PFSK-1 (cell line): ENCODE measurements around the gene FBXL7.

Experiments used
- FOXP2 ChIP-seq: optimal IDR thresholded peaks from 2 replicates; pipeline ENCODE3; 2011; ENCODE audit warnings: borderline replicate concordance, control low read depth, inconsistent platforms; ENCODE audit not compliant: insufficient read depth; ENCODE audit errors: extremely low read length, extremely low read depth
- POLR2AphosphoS5 ChIP-seq: IDR thresholded peaks from 2 replicates; pipeline ENCODE4 v1.6.1; 2012; ENCODE audit warnings: low read depth, mild to moderate bottlenecking, control low read depth, low read length, moderate library complexity
- REST ChIP-seq, 2 experiments: IDR thresholded peaks; 2 replicates each; pipeline versions ENCODE4 v1.6.1 to v1.8.0; 2011 to 2012; ENCODE audit warnings: low read depth in 2 of 2, low read length in 2 of 2, control low read depth in 1 of 2, inconsistent platforms in 1 of 2, mild to moderate bottlenecking in 1 of 2, moderate library complexity in 1 of 2; ENCODE audit not compliant: insufficient read depth in 1 of 2
- SIN3A ChIP-seq: IDR thresholded peaks from 2 replicates; pipeline ENCODE4 v1.6.1; 2012; ENCODE audit warnings: mild to moderate bottlenecking, low read length, moderate library complexity, borderline replicate concordance; ENCODE audit not compliant: insufficient read depth
- TAF1 ChIP-seq: IDR thresholded peaks from 2 replicates; pipeline ENCODE4 v1.6.1; 2012; ENCODE audit warnings: low read length, control low read depth, borderline replicate concordance; ENCODE audit not compliant: insufficient read depth

The FBXL7 gene

GRCh38 chr5:15827741-15828140 is 327.8 kb downstream of the FBXL7 start:
- TF ChIP-seq SIN3A (no peak), TAF1 (no peak), REST (IDR thresholded peaks at IDR 0.05; ENCODE audit: insufficient read depth in 1 of 2, low read depth in 2 of 2, low read length in 2 of 2) (no peak), POLR2AphosphoS5 (no peak), FOXP2 (no peak)

- TF ChIP-seq POLR2AphosphoS5 (no peak), SIN3A (no peak), TAF1 (no peak), REST (IDR thresholded peaks at IDR 0.05; ENCODE audit: insufficient read depth in 1 of 2, low read depth in 2 of 2, low read length in 2 of 2) (no peak), FOXP2 (no peak)
Observed at GRCh38 chr5:15831408-15831807, 331.4 kb downstream of the FBXL7 start.

DNA sequence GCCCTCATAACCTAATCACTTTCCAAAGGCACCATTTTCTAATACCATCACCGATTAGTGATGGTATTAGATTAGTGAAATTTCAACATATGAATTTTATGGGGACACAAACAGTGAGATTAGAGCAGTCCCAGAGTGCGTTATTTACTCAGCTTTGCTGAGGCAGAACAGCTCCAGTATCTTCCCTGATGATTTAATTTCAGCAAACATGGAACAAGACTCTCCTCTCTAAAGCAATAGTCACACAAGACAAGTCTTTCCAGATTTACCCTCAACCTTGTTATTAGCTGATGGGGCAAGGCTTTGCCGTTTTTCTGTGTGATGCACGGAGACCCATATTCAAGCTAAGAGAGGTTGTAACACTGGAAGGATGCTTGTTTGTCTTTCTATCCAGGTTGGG is 333.4 kb downstream of the FBXL7 start:
- TF ChIP-seq SIN3A (no peak), TAF1 (no peak), POLR2AphosphoS5 (no peak), FOXP2 (no peak)

GRCh38 chr5:15834596-15835245 is 334.7 kb downstream of the FBXL7 start:
- no peak for TF ChIP-seq SIN3A
- no peak for TF ChIP-seq TAF1
- TF ChIP-seq POLR2AphosphoS5 = no peak
- TF ChIP-seq FOXP2 = no peak
- TF ChIP-seq REST (IDR thresholded peaks at IDR 0.05; ENCODE audit: insufficient read depth in 1 of 2, low read depth in 2 of 2, low read length in 2 of 2) = no peak

DNA sequence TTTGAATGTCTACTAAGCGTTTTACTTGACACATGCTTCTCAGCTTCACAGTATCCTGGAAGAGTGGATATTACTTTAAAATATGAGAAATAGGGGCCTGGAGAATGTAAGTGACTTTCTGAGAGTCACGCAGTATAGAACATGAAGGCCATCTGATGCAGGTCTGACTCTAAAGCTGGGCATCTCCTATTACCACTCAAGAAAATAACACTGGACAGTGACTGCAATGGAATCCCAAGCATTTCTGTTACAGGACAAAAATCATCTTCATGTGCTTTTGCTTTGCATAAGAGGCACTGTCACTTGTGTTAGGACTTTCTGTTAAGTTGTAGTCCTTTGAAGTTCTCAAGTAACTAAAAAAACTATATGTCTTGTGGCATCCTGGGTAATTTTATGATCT is 335.5 kb downstream of the FBXL7 start:
- TF ChIP-seq SIN3A = no peak
- TF ChIP-seq POLR2AphosphoS5 = no peak
- TF ChIP-seq REST (IDR thresholded peaks at IDR 0.05; ENCODE audit: insufficient read depth in 1 of 2, low read depth in 2 of 2, low read length in 2 of 2) = no peak
- no peak for TF ChIP-seq FOXP2
- TF ChIP-seq TAF1 = no peak
